NCI-H1694 (cell line): Measurements from ENCODE around the gene DYSF.

Experiments
- DNase-seq: peaks from one replicate; lab custom pipeline; 2025; lab: John Stamatoyannopoulos, UW

The DYSF gene

DNA sequence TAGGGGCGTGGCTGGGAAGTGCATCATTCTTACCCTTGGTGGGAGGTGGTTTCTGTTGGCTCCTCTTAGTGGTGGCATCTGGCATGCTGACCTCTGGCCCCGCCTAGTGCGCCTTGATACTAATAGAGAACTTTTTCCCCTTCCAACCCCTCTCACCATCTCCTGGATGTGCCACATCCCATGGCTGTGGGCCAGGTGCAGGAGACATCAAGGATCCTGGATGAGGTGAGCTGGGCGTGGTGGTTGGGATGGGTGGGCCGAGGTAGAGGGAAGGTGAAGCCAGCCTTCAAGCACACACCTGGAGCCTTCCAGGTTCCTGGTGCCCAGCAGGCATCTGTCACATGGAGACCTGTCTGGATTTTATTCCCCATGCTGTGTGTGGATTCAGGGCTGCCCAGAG, 149.2 kb downstream of the DYSF start:
- no peak for DNase-seq

DNA sequence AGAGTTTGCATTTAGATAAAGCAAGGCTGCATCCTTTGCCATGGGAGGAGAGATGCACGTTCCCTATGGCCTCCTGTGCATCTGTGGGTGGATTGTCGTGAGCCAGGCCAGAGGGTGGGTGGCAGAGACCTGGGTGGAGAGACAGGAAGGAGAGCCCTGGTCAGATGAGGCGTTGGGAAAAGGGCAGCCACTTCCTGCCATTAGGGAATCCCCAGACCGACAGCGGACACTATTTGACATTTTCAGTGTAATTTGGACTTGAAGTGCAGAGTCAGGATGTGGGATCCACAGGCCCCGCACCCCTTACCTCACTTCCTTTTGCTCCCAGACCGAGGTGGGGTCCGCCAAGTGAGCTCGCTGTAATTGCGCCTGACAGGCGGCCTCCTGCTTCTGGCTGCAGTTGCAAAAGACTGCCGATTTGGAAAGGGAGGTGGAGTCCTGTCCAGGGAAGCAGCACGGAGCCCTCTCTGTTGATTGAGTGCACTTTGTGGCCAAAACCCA, 150.0 kb downstream of the DYSF start:
- DNase-seq: no peak

DNA sequence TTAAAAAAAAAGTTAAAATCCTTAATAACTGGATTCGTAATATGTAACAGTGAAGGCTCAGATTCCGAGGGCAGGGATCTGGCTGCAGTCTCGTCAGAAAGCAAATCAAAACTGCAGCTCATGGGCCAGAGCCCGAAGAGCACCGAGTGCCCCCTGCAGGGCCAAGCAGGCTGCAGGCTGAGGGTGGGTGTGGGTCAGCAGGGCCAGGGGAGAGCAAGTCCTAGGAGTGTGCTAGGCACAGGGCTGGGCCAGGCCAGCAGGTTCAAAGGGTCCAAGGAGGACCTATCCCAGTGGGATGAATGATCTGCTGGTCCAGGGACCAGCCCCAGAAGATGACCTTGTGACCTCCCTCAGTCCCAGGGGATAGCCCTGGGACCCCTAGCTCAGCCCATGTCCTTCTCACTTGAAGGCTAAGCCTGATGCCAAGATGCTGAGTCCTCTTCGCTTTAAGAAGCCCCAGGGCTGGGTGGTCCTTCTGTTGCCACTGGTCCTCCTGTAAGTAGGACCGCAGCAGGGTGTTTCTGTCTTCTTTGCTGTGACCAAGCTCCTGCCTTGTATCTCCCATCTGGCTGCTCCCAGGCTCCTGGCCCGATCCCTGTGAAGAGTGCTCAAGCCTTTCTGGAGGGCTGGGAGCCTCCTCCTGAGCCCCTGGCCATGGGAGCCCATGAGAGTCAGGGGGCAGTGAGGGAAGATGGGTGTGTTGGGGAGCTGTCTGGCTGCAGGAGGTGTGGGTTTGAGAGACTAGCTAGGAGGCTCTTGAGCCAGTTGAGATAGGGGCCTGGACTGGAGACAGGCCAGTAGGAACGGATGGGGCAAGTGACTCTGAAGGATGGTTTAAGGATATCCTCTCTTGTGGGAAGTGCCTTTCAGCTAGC, 150.7 kb downstream of the DYSF start:
- DNase-seq: no peak

DNA sequence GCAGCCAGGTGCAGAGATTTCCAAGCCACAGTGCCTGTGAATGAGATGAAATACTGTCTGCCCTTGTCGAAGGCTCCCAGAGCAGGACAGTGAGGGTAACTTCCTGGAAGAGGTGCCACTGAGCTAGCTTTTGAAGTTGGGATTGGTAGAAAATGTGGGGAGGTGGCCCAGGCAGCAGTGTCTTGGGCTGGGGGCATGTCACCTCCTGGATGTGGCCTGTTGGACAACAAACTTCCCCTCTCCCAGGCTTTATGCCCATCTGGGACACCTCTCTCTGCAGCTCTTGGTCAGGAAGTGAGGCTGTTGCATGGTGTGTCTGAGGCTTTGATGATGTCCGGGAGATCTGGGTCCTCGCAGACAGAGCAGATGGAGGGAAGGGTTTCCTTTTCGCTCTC, 151.4 kb downstream of the DYSF start:
- DNase-seq: no peak

DNA sequence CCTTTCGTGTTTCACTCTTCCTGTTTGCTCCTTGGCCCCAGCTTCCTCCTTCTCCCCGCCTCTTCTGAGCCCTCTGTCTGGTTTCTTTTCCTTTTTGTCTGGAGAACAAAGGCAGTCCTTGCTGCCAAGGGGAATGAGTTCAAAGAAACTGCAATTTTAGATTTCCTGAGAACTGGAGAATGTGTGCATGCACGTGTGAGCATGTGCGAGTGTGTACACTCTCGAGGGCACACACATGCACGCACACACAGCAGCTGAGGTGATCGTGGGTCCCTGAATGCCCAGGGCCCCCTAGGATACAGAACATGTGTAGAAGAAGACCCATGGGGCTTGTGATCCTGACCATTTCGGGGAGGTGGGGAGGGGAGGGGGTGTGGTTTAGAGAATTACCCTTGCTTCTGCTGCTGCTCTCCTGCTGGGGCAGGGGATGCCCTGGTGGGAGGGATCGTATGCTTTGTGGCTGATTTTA, 151.8 kb downstream of the DYSF start:
- no peak for DNase-seq

DNA sequence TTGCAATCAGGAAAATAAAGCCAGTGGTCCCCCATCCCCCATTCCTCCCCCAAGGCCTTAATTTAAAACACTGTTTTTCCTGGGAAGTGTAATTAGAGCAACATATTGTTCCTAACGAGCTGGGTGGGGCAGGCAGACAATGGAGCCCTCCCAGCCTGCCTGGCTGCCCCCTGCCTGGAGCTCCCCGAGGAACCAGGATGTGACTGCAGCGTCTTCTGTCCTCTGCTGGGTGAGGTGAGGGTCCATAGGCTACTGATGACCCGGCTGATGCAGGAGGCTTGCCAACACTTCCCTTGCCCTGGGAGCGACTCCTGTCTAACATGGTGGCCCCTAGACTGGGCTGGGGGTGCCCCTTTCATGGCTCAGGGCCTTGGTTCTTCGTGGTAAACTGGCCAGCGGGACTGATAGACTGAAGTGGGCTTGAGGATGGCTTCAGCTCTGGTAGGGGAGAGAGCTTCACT, 152.4 kb downstream of the DYSF start:
- DNase-seq: no peak

DNA sequence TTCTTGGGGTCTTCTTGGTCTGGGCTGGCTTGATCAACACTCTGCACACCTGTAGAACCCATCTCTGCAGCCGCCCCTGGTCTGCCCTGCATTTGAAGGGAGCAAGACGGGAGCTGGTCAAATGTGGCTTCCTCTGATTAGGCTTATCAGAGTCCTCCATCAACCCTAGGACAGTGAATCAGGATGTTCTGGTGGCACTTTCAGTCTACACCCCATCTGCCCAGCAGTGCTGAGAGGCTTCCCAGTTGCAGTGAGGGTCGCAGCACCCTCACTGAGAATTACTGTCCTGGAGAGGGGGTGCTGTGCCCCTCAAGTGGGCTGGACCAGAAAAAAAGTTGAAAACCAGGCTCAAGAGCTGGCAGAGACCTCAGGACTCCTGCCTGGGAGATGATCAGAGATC, 152.9 kb downstream of the DYSF start:
- no peak for DNase-seq

DNA sequence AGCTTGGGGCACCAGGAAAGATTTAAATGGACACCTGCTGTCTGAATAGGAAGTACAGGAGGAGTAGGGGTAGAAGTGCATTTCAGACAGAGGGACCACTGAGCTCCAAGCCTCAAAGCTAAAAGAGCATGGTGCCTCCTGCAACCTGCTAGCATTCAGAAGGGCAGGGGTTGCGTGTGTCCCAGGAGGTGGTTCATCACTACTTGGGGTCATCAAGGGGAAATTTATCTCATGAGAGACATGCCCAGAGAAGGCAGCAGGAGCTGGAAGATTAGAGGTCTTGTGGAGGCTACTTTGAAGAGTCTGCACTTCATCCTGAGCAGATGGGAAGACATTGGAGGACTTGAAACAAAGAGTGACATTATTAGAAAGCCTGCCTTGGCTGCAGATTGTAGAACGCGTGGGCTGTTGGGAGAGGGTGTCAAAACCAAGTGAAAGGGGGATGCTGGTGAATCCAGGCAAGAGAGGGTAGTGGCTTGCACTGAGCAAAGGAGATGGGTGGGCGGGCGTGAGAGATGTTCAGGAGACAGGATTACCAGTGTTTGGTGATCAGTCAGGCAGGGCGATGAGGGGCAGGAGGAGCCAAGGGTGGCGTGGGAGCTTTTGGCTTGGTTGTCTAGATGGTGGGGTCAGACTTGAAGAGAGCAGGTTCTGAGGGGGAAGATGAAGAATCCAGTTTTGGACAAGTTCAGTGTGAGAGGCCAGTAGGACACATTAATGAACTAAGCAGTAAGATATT, 154.0 kb downstream of the DYSF start:
- DNase-seq: no peak

DNA sequence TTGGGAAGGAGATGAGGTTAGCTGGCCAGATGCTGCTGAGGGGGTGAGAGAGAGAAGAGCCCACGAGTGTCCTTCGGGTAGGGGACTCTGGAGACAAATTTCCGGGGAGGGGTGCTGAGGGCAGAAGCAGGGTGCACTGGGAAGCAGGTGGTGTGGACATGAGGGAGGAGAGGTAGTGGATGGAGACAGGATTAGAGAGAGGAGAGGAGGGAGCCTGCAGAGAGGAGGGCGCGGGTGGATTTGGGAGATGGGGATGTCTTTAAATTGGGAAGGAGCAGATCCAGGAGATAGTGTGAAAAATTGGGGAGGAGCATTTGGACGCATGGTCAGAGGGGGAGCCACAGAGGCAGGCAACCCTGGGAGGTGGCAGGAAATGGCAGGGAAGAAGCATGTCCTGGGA, 154.7 kb downstream of the DYSF start:
- no peak for DNase-seq

DNA sequence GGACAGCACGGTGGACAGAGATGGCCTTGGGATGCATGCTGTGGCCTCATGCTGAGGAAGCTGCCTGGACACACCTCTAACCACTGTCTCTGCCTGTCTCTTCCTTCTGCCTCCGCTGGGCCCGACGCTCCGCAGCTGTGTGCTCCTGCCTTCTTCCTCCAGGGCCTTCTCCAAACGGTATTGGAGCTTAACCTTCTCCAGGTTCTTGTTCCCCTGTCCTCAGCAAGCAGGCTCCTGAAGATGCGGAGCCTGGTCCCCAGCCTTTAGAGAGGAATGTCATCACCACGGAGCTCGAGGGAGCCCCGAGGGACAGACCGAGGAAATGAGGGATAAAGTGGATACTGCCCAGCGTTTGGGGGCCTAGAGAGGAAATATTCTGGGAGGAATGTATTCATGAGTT, 155.1 kb downstream of the DYSF start:
- DNase-seq: no peak

DNA sequence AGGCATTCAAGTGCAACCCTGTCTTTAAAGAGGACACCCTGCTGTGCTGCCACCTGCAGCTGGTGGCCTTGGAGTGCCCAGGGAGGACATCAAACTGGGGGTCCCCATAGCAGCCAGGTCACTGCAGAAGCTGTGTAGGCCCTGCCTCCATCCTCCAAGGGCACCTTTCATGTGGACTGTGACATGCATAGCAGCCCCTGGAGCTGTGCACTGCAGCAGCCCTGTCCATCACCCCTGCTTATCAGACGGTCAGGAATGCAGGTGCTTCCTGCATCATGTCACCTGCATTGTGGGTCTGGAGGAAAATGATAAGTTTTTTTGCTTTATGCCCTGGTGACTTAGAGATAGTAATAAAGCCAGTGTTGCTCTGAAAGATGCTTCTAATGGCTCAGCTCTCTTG, 155.7 kb downstream of the DYSF start:
- DNase-seq: no peak

DNA sequence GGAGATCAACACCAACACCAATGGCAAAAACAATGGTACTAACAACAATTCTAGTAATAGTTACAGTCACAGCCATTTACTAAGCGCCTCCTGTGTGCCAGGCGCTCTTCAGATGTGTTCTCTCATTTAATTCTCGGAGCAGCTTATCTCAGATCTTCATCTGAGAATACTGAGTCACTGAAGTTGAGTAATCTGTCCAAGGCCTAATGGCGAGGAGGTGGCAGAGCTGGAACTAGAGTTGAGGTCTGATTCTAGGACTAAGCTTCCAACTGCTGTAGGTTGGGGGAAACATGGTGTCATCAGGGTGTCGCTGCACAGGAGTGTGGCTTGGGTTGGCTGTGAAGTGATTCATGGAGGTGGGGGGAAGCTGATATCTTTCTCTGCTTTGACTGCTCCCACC, 156.1 kb downstream of the DYSF start:
- no peak for DNase-seq

DNA sequence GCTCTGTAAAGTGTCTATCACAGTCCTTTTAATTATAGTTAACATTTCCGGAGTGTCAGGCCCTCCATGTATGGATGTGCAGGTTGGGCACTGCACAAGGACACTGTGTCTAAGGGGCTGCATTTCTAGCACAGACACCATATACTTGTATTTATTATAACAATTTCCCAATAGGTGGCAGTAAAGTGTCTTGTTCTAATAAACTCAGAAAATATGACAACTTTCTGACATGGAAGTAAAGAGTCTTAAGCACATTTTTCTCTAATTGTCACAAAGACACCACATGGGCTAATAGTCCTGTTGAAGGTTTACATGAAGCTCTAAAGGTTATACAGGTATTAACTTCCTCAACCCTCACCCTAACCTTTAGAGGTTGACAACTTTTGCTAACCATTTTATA, 156.6 kb downstream of the DYSF start:
- peak; percentile 77 for DNase-seq

DNA sequence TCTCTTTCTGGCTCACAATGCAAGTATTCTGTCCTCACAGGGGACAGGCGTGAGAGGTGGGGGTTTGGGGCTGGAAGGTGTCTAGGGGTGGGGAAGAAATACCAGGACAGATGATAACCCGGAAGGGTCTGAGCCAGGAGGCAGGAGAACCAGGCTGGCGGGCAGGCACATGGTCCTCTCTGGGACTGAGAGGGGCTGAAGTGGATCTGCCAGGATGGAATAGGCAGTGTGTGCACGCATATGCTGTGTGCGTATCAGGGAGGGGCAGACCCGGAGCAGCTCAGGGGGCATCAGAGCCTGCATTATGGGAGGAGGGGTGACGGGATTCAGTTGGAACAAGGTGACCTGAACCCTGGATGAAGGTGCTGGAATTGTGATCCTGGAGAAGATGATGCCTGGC, 157.3 kb downstream of the DYSF start:
- no peak for DNase-seq

DNA sequence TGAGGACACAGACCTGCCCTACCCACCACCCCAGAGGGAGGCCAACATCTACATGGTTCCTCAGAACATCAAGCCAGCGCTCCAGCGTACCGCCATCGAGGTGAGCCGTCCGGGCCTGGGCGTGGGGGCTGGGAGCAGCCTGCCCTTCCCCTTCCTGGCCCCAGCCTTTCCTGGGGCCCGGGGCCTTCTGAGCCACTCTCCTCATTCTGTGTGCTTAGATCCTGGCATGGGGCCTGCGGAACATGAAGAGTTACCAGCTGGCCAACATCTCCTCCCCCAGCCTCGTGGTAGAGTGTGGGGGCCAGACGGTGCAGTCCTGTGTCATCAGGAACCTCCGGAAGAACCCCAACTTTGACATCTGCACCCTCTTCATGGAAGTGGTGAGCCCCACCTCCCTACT, 157.9 kb downstream of the DYSF start:
- no peak for DNase-seq

DNA sequence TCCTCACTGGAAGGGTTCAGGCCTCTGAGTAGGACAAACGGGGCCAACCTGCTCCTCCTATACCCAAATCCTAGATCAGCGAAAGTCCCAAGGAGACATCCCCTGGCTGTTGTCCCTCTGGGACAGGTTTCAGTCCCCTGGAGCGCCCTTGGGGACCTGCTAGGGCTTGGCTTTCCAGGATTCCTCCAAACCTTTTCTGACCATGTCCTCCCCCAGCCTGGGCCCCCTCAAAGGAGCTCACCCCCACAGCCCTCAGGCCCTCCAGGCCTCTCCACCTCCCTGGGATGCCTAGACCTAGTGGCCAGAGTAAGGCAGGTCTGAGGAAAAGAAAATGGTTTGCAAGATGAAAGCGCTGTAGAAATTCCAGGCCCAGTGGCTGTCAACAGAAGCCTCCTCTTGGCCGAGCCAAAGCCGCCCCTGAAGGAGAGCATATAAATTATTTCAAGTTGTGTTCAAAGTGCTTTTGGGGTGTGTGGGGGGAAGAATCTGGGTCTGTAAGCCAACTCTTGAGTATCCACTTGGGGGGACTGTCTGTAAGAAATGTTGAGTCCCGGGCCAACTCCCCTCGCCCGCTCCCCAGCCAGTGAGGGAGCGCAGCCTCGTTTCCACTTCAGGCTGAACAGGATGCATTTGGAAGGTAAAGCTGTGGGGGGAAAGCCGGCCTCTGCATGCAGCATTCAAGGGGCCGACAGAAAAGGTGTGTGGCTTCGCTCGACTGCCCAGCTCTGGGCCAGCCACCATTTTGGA, 158.6 kb downstream of the DYSF start:
- no peak for DNase-seq

DNA sequence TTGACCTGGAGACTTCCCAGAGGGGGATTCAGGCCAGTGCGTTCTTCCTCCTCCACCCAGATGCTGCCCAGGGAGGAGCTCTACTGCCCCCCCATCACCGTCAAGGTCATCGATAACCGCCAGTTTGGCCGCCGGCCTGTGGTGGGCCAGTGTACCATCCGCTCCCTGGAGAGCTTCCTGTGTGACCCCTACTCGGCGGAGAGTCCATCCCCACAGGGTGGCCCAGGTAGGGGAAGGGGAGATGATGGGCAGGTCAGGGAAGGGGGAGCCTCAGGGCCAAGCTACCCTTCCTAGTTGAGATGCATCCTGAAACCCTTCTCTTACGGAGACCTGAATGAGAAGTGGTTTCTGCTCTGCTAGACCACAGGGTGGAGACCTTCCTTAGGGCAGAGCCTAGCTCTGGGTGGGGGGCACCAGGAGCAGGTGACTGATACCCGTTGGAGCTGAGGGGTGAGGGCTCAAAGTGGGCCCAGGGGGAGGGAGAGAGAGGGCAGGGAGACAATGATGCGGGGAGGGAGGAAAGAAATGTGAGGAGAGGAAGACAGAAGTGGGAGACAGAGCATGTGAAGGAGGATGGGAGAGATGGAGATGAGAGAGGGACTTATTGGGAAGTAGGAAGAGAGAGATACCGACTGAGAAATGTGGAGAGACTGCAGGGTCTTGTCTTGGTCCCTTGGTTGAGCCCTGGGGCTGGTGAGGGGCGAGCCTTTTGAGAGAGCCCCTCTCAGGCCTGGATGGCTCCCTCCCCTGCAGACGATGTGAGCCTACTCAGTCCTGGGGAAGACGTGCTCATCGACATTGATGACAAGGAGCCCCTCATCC, 159.4 kb downstream of the DYSF start:
- no peak for DNase-seq

DNA sequence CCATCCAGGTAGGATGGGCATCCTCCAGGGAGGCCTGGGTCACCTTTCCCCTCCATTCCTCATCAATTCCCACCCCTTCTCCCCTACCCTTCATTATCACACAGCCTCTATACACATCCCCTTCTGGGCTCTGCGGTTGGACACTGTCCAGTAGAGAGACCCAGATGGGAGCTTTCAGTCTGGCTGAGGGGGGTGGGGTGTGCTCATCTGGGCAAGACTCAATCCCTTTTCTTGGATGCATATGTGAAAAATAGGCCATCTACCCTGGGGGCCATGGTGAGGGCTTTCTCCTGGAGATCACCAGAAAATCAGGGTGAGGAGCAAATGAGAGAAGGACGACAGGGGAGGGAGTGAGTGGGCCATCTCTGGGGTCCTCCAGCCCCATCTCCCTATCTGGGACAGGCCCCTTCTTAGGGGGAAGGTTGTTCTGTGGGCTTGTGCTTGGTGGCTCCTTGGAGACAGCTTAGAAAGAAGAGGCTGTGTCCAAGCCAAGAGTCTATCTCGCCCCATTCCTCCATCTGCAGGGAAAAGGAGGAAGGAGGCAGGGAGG, 160.1 kb downstream of the DYSF start:
- DNase-seq: no peak

DNA sequence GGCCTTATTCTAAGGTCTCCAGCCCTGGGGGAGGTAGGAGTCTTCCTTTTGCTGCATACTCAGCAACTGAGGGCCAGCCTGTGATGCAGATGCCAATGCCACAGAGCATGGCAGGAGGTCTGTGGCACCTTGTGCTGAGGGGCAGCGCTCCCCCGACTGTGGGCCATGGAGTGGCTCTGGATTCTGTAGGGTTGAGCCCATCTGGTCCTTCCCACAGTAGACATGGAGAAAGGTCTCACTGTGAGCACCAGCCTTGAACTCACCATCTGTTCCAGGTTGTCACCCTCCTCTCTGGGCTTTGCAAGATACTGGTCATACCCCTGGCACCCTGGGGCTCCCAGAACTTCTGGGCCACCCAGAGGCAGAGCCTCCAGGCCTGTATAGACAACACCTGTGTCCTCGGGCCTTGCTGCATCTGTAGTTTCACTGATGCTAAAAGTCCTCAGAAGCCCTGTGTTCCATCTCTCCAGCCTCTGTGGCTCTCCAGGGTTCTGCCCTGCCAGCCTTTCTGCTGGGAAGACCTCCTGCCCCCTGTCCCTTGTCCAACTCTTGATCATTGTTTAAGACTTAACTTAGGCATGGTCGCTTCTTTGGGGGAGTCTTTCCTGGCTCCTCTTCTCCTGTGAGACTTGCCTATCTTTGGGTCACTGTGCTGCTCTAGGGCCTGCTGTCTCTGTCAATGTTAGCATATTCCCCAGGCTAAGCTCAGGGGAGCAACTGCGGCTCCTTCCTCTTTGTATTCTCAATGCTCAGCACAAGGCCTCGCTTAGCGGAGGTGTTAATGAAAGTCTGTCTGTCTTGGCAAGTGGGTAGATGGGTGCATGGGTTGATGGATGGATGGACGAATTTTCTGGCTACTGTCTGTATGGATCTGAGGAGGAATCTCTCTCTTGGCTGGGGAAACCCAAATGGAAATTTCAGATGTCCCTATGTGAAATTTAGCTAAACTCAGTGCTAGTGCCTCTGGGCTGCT, 160.9 kb downstream of the DYSF start:
- no peak for DNase-seq
